Limb (tissue), 2 donors: ENCODE results near the gene DISC1.
"Not testable (repeated sequence)": the region's sequence is repeated elsewhere in the genome, so short reads cannot be mapped to it uniquely, and the experiment has no call there.

Source experiments
- DNase-seq, 2 donors: peaks; one replicate each; pipeline ENCODE4 v3.0.0-alpha.2; 2016; ENCODE audit errors: extremely low spot score in 2 of 2

Gene DISC1

GRCh38 chr1:231636157-231636556, 9.6 kb downstream of the DISC1 start:
- no peak for DNase-seq

GRCh38 chr1:231636922-231637321, 10.3 kb downstream of the DISC1 start:
- not testable (repeated sequence) for DNase-seq

GRCh38 chr1:231638647-231639046, 12.1 kb downstream of the DISC1 start:
- no peak for DNase-seq

GRCh38 chr1:231639819-231640218, 13.2 kb downstream of the DISC1 start:
- DNase-seq = no peak

GRCh38 chr1:231641444-231641843, 14.9 kb downstream of the DISC1 start:
- DNase-seq = not testable (repeated sequence)

GRCh38 chr1:231642061-231642460, 15.5 kb downstream of the DISC1 start:
- not testable (repeated sequence) for DNase-seq

GRCh38 chr1:231642618-231643017, 16.0 kb downstream of the DISC1 start:
- DNase-seq = no peak

- DNase-seq = no peak
Observed at GRCh38 chr1:231643071-231643934, 16.7 kb downstream of the DISC1 start.

GRCh38 chr1:231643935-231644237, 17.3 kb downstream of the DISC1 start:
- no peak for DNase-seq

GRCh38 chr1:231645634-231646033, 19.0 kb downstream of the DISC1 start:
- DNase-seq = not testable (repeated sequence)

GRCh38 chr1:231646165-231646564, 19.6 kb downstream of the DISC1 start:
- not testable (repeated sequence) for DNase-seq

GRCh38 chr1:231651621-231652260, 25.2 kb downstream of the DISC1 start:
- not testable (repeated sequence) for DNase-seq

- no peak for DNase-seq
Observed at GRCh38 chr1:231653632-231654031, 27.0 kb downstream of the DISC1 start.

- DNase-seq = no peak
Observed at GRCh38 chr1:231656741-231657140, 30.2 kb downstream of the DISC1 start.

- not testable (repeated sequence) for DNase-seq
Observed at GRCh38 chr1:231658223-231658622, 31.6 kb downstream of the DISC1 start.

- DNase-seq = no peak
Observed at GRCh38 chr1:231660198-231660597, 33.6 kb downstream of the DISC1 start.

- DNase-seq = no peak
Observed at GRCh38 chr1:231663211-231663792, 36.7 kb downstream of the DISC1 start.

GRCh38 chr1:231665101-231665500, 38.5 kb downstream of the DISC1 start:
- DNase-seq = no peak

GRCh38 chr1:231665726-231666125, 39.1 kb downstream of the DISC1 start:
- no peak for DNase-seq

- DNase-seq = no peak
Observed at GRCh38 chr1:231666220-231666936, 39.8 kb downstream of the DISC1 start.

GRCh38 chr1:231666937-231667608, 40.5 kb downstream of the DISC1 start:
- no peak for DNase-seq
